Lung (tissue), 12 donors: ENCODE measurements around the gene WDR87. TPM values are rescaled to one million over a fixed set of nuclear protein-coding genes. Genes with fewer than 3 reads are reported as not detected.

ENCODE experiments used
- ATAC-seq: fragments of 200-7000 bp; cut with Tn5 transposase; one replicate; pipeline ENCODE4 v1.9.1; 2020; ENCODE audit warnings: moderate number of reproducible peaks; ENCODE audit not compliant: insufficient read depth, low FRiP score
- DNase-seq, 3 donors: peaks; one replicate each; pipeline ENCODE4 v3.0.0-alpha.2; 2013 to 2017
- H3K27ac ChIP-seq, 2 donors: one replicate each; pipeline ENCODE4 v1.5.1; 2013; ENCODE audit warnings: mild to moderate bottlenecking in 2 of 2, moderate library complexity in 2 of 2, control low read depth in 1 of 2, inconsistent platforms in 1 of 2, low read depth in 1 of 2, low read length in 1 of 2
- H3K27me3 ChIP-seq, 3 donors: one replicate each; pipeline ENCODE4 v1.5.1; 2013; ENCODE audit warnings: low read length in 2 of 3; ENCODE audit not compliant: control insufficient read depth in 3 of 3, insufficient read depth in 3 of 3
- H3K36me3 ChIP-seq, 4 donors: one replicate each; pipeline ENCODE4 v1.5.1; 2013; ENCODE audit warnings: low read length in 4 of 4, mild to moderate bottlenecking in 1 of 4, moderate library complexity in 1 of 4; ENCODE audit not compliant: control insufficient read depth in 4 of 4, insufficient read depth in 4 of 4
- H3K4me1 ChIP-seq, 5 donors: one replicate each; pipeline ENCODE4 v1.5.1; 2013; ENCODE audit warnings: low read length in 5 of 5, mild to moderate bottlenecking in 2 of 5, moderate library complexity in 1 of 5; ENCODE audit not compliant: control insufficient read depth in 5 of 5, insufficient read depth in 5 of 5
- H3K4me3 ChIP-seq: one replicate; pipeline ENCODE4 v1.5.1; 2013; ENCODE audit warnings: mild to moderate bottlenecking, control low read depth, moderate library complexity
- H3K9ac ChIP-seq, 2 donors: one replicate each; pipeline ENCODE4 v1.5.1; 2013; ENCODE audit warnings: low read length in 2 of 2, control low read depth in 1 of 2; ENCODE audit not compliant: insufficient read depth in 1 of 2
- H3K9me3 ChIP-seq, 4 donors: one replicate each; pipeline ENCODE4 v1.5.1; 2013; ENCODE audit warnings: low read length in 3 of 4, mild to moderate bottlenecking in 1 of 4, moderate library complexity in 1 of 4; ENCODE audit not compliant: control insufficient read depth in 4 of 4, insufficient read depth in 3 of 4
- WGBS, 2 donors: extraction: QIAGEN DNeasy Blood & Tissue Kit; methylation state at CpG; one replicate each; pipeline ENCODE4 v1.1.7; 2013; 5-methylcytosine and 5-hydroxymethylcytosine counted together
- polyA plus RNA-seq, 2 donors: library from polyadenylated mRNA; stranded (reverse); fragments of 200-250 nt; gene quantifications; one replicate each; pipeline ENCODE4 v1.2.1, GENCODE V29; 2013
- total RNA-seq, 2 donors: library from RNA; depleted of rRNA in 1 of 2; stranded (reverse); fragments of >200 nt in 1 of 2; gene quantifications; one replicate each; pipeline ENCODE4 v1.2.1, GENCODE V29; 2014 to 2021
- TF ChIP-seq, protein P1 (sequence below): IDR thresholded peaks from 2 replicates; pipeline ENCODE4 v1.5.1; 2012; ENCODE audit warnings: mild to moderate bottlenecking; ENCODE audit errors: control extremely low read depth, extremely low read depth
- donor health status: control.
- donor health status: control.
- donor health status: Bipolar disorder and iron deficiency.
- donor health status: healthy.
- donor health status: DM: yes; HTN: yes; CAD: no.

Gene WDR87
- total and polyA plus RNA-seq, 4 donors, result not detected

DNA sequence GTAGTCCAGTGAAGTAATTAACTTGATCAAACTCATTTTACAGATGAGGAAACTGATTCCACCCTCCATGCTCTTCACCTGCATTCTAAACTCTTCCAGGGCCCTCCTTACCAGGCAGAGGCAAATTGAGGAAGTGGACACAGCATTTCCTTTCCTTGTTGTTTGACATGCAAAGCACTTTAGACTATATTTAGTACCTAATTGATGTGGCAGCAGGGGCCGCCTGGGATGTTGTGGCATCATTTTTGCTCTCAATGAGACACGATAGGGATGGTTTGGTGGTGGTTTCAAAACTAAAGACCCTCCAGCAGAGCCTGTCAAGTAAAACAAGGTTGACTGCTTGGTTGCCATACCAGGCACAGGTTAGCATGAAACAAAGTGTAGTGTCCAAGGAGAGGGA is 8.5 kb upstream of the WDR87 start:
- Histone ChIP-seq H3K4me1 (peaks cover 0 to 3% (median 0%) of the 10 kb centered on the region in 5 donors), H3K36me3 (peaks cover 0 to 4% (median 1%) of the 10 kb centered on the region in 4 donors), H3K4me3 (no peak overlapping the region), H3K27me3 (no peaks in the 10 kb centered on the region), H3K9ac (no peak overlapping the region), H3K27ac (no peak overlapping the region), H3K9me3 (no peaks in the 10 kb centered on the region)
- ATAC-seq, result no peak
- 11 to 30% methylated on average over 2 of the region's 2 CpGs for WGBS, 2 donors
- TF ChIP-seq, protein P1, sequence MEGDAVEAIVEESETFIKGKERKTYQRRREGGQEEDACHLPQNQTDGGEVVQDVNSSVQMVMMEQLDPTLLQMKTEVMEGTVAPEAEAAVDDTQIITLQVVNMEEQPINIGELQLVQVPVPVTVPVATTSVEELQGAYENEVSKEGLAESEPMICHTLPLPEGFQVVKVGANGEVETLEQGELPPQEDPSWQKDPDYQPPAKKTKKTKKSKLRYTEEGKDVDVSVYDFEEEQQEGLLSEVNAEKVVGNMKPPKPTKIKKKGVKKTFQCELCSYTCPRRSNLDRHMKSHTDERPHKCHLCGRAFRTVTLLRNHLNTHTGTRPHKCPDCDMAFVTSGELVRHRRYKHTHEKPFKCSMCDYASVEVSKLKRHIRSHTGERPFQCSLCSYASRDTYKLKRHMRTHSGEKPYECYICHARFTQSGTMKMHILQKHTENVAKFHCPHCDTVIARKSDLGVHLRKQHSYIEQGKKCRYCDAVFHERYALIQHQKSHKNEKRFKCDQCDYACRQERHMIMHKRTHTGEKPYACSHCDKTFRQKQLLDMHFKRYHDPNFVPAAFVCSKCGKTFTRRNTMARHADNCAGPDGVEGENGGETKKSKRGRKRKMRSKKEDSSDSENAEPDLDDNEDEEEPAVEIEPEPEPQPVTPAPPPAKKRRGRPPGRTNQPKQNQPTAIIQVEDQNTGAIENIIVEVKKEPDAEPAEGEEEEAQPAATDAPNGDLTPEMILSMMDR, result no peak
- no peak for DNase-seq

DNA sequence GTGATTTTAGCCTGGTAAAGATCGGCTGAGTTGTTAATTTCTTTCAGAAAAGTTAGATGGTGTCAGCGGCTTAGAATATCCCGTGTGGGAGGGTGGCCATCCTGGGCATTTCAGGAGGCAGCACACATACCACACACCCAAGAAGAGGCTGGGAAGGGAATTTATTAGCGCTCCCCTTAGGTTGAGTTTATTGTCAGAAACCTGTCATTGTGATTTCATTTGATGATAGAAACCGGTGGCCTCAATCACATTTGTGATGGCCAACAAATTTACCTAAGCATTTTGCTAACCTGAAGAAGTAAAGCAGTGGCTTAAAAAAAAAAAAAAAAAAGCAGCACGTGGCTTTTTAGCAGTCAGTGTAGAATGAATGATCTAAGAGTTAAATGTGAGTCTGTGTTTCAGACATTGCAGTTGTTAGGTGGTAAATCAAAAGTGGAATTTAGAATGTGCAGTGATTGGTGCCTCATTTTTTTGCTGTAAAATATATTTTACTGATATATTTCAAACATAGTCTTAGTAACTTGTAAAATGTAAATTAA is 3.3 kb upstream of the WDR87 start:
- Histone ChIP-seq H3K27me3 (no peaks in the 10 kb centered on the region), H3K9ac (no peak overlapping the region), H3K9me3 (no peaks in the 10 kb centered on the region), H3K36me3 (no peaks in the 10 kb centered on the region), H3K4me1 (peaks cover 0 to 12% (median 7%) of the 10 kb centered on the region in 5 donors), H3K27ac (no peak overlapping the region), H3K4me3 (no peak overlapping the region)
- ATAC-seq (no peak), DNase-seq (no peak)
- 74 to 85% methylated on average over 6 of the region's 6 CpGs for WGBS, 2 donors
- TF ChIP-seq, protein P1, result no peak

DNA sequence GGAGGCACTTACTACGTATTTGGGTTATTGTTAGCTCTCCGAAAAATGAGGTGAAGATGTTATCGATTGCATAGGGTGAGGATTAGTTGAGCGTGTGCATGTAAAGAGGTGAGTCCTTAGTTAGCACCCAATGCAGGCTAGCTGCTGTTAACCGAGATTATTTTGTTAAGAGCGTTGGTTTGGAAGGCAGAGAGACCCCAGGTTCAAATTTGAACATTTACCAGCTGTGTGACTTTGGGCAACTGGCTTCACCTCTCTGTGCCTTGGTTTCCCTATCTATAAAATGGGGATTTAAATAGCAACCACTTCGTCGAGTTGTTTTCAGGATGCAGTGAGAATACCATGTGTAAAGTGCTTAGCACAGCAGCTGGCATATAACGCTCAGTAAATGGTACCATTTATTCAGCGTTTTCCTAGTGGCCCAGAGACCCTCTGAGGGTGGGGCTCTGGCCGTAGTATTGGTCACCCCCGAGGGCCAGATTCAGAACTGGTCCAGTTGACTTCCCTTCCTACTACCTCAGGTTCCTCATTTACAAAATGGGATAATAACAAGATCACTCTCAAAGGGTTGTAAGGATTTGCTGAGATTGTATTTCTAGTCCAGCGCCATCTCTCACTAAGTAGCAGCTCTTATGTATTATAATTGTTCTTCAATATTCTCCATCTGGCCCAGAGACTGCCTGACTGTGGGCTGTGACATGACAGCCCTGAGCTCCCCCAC is 1.5 kb upstream of the WDR87 start:
- no peak for ATAC-seq
- Histone ChIP-seq H3K9me3 (no peaks in the 10 kb centered on the region), H3K36me3 (no peaks in the 10 kb centered on the region), H3K4me1 (peaks cover 0 to 12% (median 7%) of the 10 kb centered on the region in 5 donors), H3K27me3 (no peaks in the 10 kb centered on the region), H3K27ac (no peak overlapping the region), H3K4me3 (peak overlapping the region; percentile 92), H3K9ac (peak overlapping the region; percentile 53 to 71)
- 21 to 25% methylated on average over 13 of the region's 13 CpGs for WGBS, 2 donors
- TF ChIP-seq, protein P1, result no peak
- DNase-seq, result no peak
